Suppressor macrophage treated with lipopolysaccharide for 1 hour (primary cell): Measurements from ENCODE around the gene PARP12.

Source experiments
- DNase-seq, 3 donors: peaks; one replicate each; pipeline ENCODE4 v3.0.0-alpha.2; 2020 to 2022

PARP12 gene

GRCh38 chr7:140035400-140036223, 27.1 kb downstream of the PARP12 start:
- peak in 2 of 3 donors; percentile 22 to 40 for DNase-seq

GRCh38 chr7:140034421-140034820, 28.3 kb downstream of the PARP12 start:
- no peak for DNase-seq

GRCh38 chr7:140033779-140034363, 28.9 kb downstream of the PARP12 start:
- DNase-seq = no peak

GRCh38 chr7:140033036-140033435, 29.7 kb downstream of the PARP12 start:
- DNase-seq = no peak

- DNase-seq = no peak
Observed at GRCh38 chr7:140031364-140031763, 31.4 kb downstream of the PARP12 start.

GRCh38 chr7:140029072-140029471, 33.7 kb downstream of the PARP12 start:
- no peak for DNase-seq

GRCh38 chr7:140028311-140028710, 34.4 kb downstream of the PARP12 start:
- DNase-seq = no peak

- no peak for DNase-seq
Observed at GRCh38 chr7:140027858-140028257, 34.9 kb downstream of the PARP12 start.

GRCh38 chr7:140026935-140027334, 35.8 kb downstream of the PARP12 start:
- DNase-seq = no peak

- DNase-seq = no peak
Observed at GRCh38 chr7:140025814-140026433, 36.8 kb downstream of the PARP12 start.

GRCh38 chr7:140025241-140025640, 37.5 kb downstream of the PARP12 start:
- no peak for DNase-seq

- DNase-seq = no peak
Observed at GRCh38 chr7:140024585-140024984, 38.2 kb downstream of the PARP12 start.

GRCh38 chr7:140023728-140024127, 39.0 kb downstream of the PARP12 start:
- DNase-seq = peak in 2 of 3 donors; percentile 29 to 32

- no peak for DNase-seq
Observed at GRCh38 chr7:140022582-140023211, 40.1 kb downstream of the PARP12 start.

GRCh38 chr7:140021603-140022002, 41.1 kb downstream of the PARP12 start:
- no peak for DNase-seq

GRCh38 chr7:140019606-140020005, 43.1 kb downstream of the PARP12 start:
- no peak for DNase-seq

GRCh38 chr7:140019172-140019571, 43.6 kb downstream of the PARP12 start:
- DNase-seq = no peak

GRCh38 chr7:140018125-140019043, 44.4 kb downstream of the PARP12 start:
- DNase-seq = no peak

GRCh38 chr7:140017543-140017942, 45.2 kb downstream of the PARP12 start:
- no peak for DNase-seq

GRCh38 chr7:140017034-140017433, 45.7 kb downstream of the PARP12 start:
- no peak for DNase-seq

GRCh38 chr7:140016540-140016939, 46.2 kb downstream of the PARP12 start:
- no peak for DNase-seq

- DNase-seq = no peak
Observed at GRCh38 chr7:140015471-140015970, 47.2 kb downstream of the PARP12 start.
